Neural progenitor cell (in vitro differentiated cells): ENCODE data around the gene TPCN1.

Experiments
- EZH2 ChIP-seq: fragments of 200-600 bp; sonication (generic); IDR thresholded peaks from 2 replicates; pipeline ENCODE4 v1.6.1; 2017; ENCODE audit warnings: antibody characterized with exemption, mild to moderate bottlenecking, moderate library complexity
- EZH2phosphoT487 ChIP-seq: fragments of 200-600 bp; sonication (generic); IDR thresholded peaks from 2 replicates; pipeline ENCODE4 v1.6.1; 2017; ENCODE audit warnings: antibody characterized with exemption
- TF ChIP-seq, protein P1 (sequence below): fragments of 200-600 bp; sonication (generic); IDR thresholded peaks from 2 replicates; pipeline ENCODE4 v1.5.1; 2017; ENCODE audit warnings: antibody characterized with exemption, mild to moderate bottlenecking

DNA sequence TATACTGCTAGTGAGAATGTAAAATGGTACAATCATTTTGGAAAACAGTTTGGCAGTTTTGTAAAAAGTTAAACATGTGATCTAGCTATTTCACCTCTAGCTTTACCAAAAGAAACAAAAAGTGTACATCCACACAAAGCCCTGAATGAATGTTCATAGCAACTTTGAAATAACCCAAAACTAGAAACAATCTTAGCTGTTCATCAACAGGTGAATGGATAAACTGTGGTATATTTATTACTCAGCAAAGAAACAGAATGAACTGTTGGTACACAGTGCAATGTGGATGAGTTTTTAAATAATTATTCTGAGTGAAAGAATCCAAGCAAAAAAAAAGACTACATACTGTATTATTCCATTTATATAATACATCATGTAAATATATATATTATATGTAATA lies 36.3 kb downstream of the TPCN1 start:
- TF ChIP-seq, protein P1, sequence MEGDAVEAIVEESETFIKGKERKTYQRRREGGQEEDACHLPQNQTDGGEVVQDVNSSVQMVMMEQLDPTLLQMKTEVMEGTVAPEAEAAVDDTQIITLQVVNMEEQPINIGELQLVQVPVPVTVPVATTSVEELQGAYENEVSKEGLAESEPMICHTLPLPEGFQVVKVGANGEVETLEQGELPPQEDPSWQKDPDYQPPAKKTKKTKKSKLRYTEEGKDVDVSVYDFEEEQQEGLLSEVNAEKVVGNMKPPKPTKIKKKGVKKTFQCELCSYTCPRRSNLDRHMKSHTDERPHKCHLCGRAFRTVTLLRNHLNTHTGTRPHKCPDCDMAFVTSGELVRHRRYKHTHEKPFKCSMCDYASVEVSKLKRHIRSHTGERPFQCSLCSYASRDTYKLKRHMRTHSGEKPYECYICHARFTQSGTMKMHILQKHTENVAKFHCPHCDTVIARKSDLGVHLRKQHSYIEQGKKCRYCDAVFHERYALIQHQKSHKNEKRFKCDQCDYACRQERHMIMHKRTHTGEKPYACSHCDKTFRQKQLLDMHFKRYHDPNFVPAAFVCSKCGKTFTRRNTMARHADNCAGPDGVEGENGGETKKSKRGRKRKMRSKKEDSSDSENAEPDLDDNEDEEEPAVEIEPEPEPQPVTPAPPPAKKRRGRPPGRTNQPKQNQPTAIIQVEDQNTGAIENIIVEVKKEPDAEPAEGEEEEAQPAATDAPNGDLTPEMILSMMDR = no peak
- no peak for TF ChIP-seq EZH2phosphoT487
- no peak for TF ChIP-seq EZH2
